NCI-H2081 treated with DMSO at 0.1 percent for 48 hours (cell line): Measurements from ENCODE around the gene CCDC167.
"Not testable (repeated sequence)": the region's sequence is repeated elsewhere in the genome, so short reads cannot be mapped to it uniquely, and the experiment has no call there.

Source experiments
- DNase-seq: peaks from one replicate; lab custom pipeline; 2025; lab: John Stamatoyannopoulos, UW

The CCDC167 gene

GRCh38 chr6:37511201-37511600 lies 11.5 kb upstream of the CCDC167 start:
- no peak for DNase-seq

- no peak for DNase-seq
Observed at GRCh38 chr6:37507690-37508421, 8.2 kb upstream of the CCDC167 start.

GRCh38 chr6:37507077-37507476 lies 7.4 kb upstream of the CCDC167 start:
- no peak for DNase-seq

- DNase-seq, result no peak
Observed at GRCh38 chr6:37506479-37506878, 6.8 kb upstream of the CCDC167 start.

GRCh38 chr6:37504024-37504423 lies 4.3 kb upstream of the CCDC167 start:
- DNase-seq, result no peak

- no peak for DNase-seq
Observed at GRCh38 chr6:37503309-37503965, 3.7 kb upstream of the CCDC167 start.

- DNase-seq, result peak; percentile 69
Observed at GRCh38 chr6:37502703-37503291, 3.1 kb upstream of the CCDC167 start.

GRCh38 chr6:37501632-37502491 lies 2.2 kb upstream of the CCDC167 start:
- DNase-seq, result no peak

GRCh38 chr6:37500904-37501303 lies 1.2 kb upstream of the CCDC167 start:
- DNase-seq, result not testable (repeated sequence)

GRCh38 chr6:37500294-37500608 lies 558 bp upstream of the CCDC167 start:
- DNase-seq, result no peak

- no peak for DNase-seq
Observed at GRCh38 chr6:37496951-37497885, 2.5 kb downstream of the CCDC167 start.

- DNase-seq, result no peak
Observed at GRCh38 chr6:37495244-37495934, 4.3 kb downstream of the CCDC167 start.

- DNase-seq, result no peak
Observed at GRCh38 chr6:37493661-37493995, 6.1 kb downstream of the CCDC167 start.

GRCh38 chr6:37492991-37493660 lies 6.6 kb downstream of the CCDC167 start:
- DNase-seq, result peak; percentile 44

- DNase-seq, result no peak
Observed at GRCh38 chr6:37492236-37492972, 7.3 kb downstream of the CCDC167 start.

GRCh38 chr6:37491830-37492208 lies 7.9 kb downstream of the CCDC167 start:
- DNase-seq, result no peak

- no peak for DNase-seq
Observed at GRCh38 chr6:37491171-37491829, 8.4 kb downstream of the CCDC167 start.

GRCh38 chr6:37490536-37491170 lies 9.0 kb downstream of the CCDC167 start:
- DNase-seq, result no peak
